HPDE6-E6E7 (cell line): Measurements from ENCODE around the gene GABARAP.

Source experiments
- DNase-seq: peaks from one replicate; pipeline ENCODE4 v3.0.0; 2011; ENCODE audit warnings: missing footprints; ENCODE audit errors: extremely low spot score

The GABARAP gene

GRCh38 chr17:7239091-7240027 lies 2.9 kb downstream of the GABARAP start, which contains the start of gene PHF23:
TSS of gene PHF23 (minus strand) at chr17:7239457. CDS start at chr17:7239279, 178 bp downstream.
- DNase-seq = peak; percentile 98

- DNase-seq = no peak
These were observed 3.7 kb downstream of the GABARAP start for GRCh38 chr17:7238420-7239090.

GRCh38 chr17:7237761-7238419 lies 4.4 kb downstream of the GABARAP start:
- DNase-seq = no peak

GRCh38 chr17:7237266-7237760 lies 4.9 kb downstream of the GABARAP start:
- no peak for DNase-seq

- no peak for DNase-seq
These were observed 5.4 kb downstream of the GABARAP start for GRCh38 chr17:7236808-7237207.

GRCh38 chr17:7235693-7236665 lies 6.3 kb downstream of the GABARAP start:
- no peak for DNase-seq

- DNase-seq = peak; percentile 83
These were observed 7.9 kb downstream of the GABARAP start, which contains the start of gene DVL2 for GRCh38 chr17:7234083-7234951. TSS of gene DVL2 (minus strand) at chr17:7234517. CDS start at chr17:7234262, 255 bp downstream.

GRCh38 chr17:7233701-7234082 lies 8.6 kb downstream of the GABARAP start:
- no peak for DNase-seq

GRCh38 chr17:7232114-7232513 lies 10.1 kb downstream of the GABARAP start:
- no peak for DNase-seq

- no peak for DNase-seq
These were observed 12.7 kb downstream of the GABARAP start for GRCh38 chr17:7229504-7229903.

GRCh38 chr17:7228920-7229319 lies 13.3 kb downstream of the GABARAP start:
- no peak for DNase-seq

GRCh38 chr17:7226721-7227710 lies 15.2 kb downstream of the GABARAP start:
- DNase-seq = no peak

GRCh38 chr17:7225711-7226331 lies 16.4 kb downstream of the GABARAP start:
- no peak for DNase-seq

- no peak for DNase-seq
These were observed 17.6 kb downstream of the GABARAP start for GRCh38 chr17:7224661-7225111.

- no peak for DNase-seq
These were observed 18.1 kb downstream of the GABARAP start for GRCh38 chr17:7224110-7224509.

- no peak for DNase-seq
These were observed 18.9 kb downstream of the GABARAP start for GRCh38 chr17:7223375-7223774.

GRCh38 chr17:7222972-7223292 lies 19.3 kb downstream of the GABARAP start:
- no peak for DNase-seq
